Measurements from ENCODE around the gene YTHDF1. TPM values are rescaled to one million over a fixed set of nuclear protein-coding genes. Genes with fewer than 3 reads are reported as not detected.

The YTHDF1 gene
- total RNA-seq, 1 donor from 2014 or later: 59.0 TPM

DNA sequence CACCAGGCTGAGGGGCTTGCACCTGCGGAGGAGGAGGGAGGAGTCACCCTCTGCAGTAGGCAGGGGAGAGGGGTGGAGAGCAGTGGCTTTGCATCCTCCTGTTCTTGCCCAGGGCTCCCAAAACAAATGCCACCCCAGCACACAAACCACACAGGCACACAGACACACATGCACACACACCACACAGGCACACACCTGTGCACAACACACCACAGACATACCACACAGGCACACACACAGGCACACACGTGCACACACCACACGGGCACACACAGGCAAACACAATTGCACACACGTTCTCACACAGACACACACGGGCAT lies 26.6 kb downstream of the YTHDF1 start:
- no peaks in the 10 kb centered on the region for H3K36me3 Mint-ChIP-seq (ENCODE audit: low read depth)
- peaks cover 3% of the 10 kb centered on the region for H3K27me3 Mint-ChIP-seq (ENCODE audit: low read depth)
- peak overlapping the region; percentile 34 for H3K4me3 Mint-ChIP-seq
- H3K9me3 Mint-ChIP-seq: no peaks in the 10 kb centered on the region
- peaks cover 4% of the 10 kb centered on the region for H3K4me1 Mint-ChIP-seq
- no peak for DNase-seq (ENCODE audit: low read depth, low spot score)
- no peak overlapping the region for H3K27ac Mint-ChIP-seq (ENCODE audit: unreplicated experiment)
- no peak for TF ChIP-seq CTCF (conservative IDR thresholded peaks at IDR 0.05)

GRCh38 chr20:63188641-63189321 lies 27.1 kb downstream of the YTHDF1 start:
- peak overlapping the region; percentile 27 for H3K4me3 Mint-ChIP-seq
- DNase-seq (ENCODE audit: low read depth, low spot score): no peak
- H3K36me3 Mint-ChIP-seq (ENCODE audit: low read depth): no peaks in the 10 kb centered on the region
- H3K9me3 Mint-ChIP-seq: no peaks in the 10 kb centered on the region
- TF ChIP-seq CTCF (conservative IDR thresholded peaks at IDR 0.05): no peak
- peaks cover 3% of the 10 kb centered on the region for H3K27me3 Mint-ChIP-seq (ENCODE audit: low read depth)
- peaks cover 8% of the 10 kb centered on the region for H3K4me1 Mint-ChIP-seq
- H3K27ac Mint-ChIP-seq (ENCODE audit: unreplicated experiment): no peak overlapping the region

DNA sequence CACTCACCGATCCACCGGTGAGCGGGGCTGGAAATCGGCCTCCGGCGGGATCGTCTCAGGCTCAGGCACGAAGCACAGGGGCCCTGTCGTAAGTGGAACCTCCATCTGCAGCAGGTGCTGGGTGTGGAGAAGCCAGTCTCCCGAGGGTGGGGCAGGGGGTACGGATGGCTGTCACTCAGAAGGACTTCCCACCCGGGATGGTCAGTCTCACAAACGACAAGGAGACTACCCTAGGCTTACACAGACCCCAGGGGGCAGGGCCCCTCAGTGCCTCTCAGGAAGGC lies 27.8 kb downstream of the YTHDF1 start:
- Mint-ChIP-seq H3K9me3 (no peaks in the 10 kb centered on the region), H3K36me3 (ENCODE audit: low read depth) (no peaks in the 10 kb centered on the region), H3K27me3 (ENCODE audit: low read depth) (peaks cover 3% of the 10 kb centered on the region), H3K4me1 (peaks cover 9% of the 10 kb centered on the region), H3K4me3 (peak overlapping the region; percentile 51), H3K27ac (ENCODE audit: unreplicated experiment) (no peak overlapping the region)
- TF ChIP-seq CTCF (conservative IDR thresholded peaks at IDR 0.05): no peak
- no peak for DNase-seq (ENCODE audit: low read depth, low spot score)

- TF ChIP-seq CTCF (conservative IDR thresholded peaks at IDR 0.05): no peak
- H3K9me3 Mint-ChIP-seq: no peaks in the 10 kb centered on the region
- peaks cover 3% of the 10 kb centered on the region for H3K27me3 Mint-ChIP-seq (ENCODE audit: low read depth)
- no peak for DNase-seq (ENCODE audit: low read depth, low spot score)
- H3K4me3 Mint-ChIP-seq: peak overlapping the region; percentile 64
- peaks cover 9% of the 10 kb centered on the region for H3K4me1 Mint-ChIP-seq
- no peak overlapping the region for H3K27ac Mint-ChIP-seq (ENCODE audit: unreplicated experiment)
- no peaks in the 10 kb centered on the region for H3K36me3 Mint-ChIP-seq (ENCODE audit: low read depth)
These were observed 28.4 kb downstream of the YTHDF1 start for GRCh38 chr20:63187338-63188158.

- H3K4me3 Mint-ChIP-seq: peak overlapping the region; percentile 62
- H3K27me3 Mint-ChIP-seq (ENCODE audit: low read depth): peaks cover 6% of the 10 kb centered on the region
- H3K36me3 Mint-ChIP-seq (ENCODE audit: low read depth): no peaks in the 10 kb centered on the region
- TF ChIP-seq CTCF (conservative IDR thresholded peaks at IDR 0.05): peak; percentile 29
- peaks cover 17% of the 10 kb centered on the region for H3K4me1 Mint-ChIP-seq
- no peaks in the 10 kb centered on the region for H3K9me3 Mint-ChIP-seq
- DNase-seq (ENCODE audit: low read depth, low spot score): no peak
- H3K27ac Mint-ChIP-seq (ENCODE audit: unreplicated experiment): no peak overlapping the region
These were observed 29.2 kb downstream of the YTHDF1 start for GRCh38 chr20:63186528-63187316.

Measured in neural crest cell (in vitro differentiated cells).